ENCODE measurements around the gene ABCA1.

DNA sequence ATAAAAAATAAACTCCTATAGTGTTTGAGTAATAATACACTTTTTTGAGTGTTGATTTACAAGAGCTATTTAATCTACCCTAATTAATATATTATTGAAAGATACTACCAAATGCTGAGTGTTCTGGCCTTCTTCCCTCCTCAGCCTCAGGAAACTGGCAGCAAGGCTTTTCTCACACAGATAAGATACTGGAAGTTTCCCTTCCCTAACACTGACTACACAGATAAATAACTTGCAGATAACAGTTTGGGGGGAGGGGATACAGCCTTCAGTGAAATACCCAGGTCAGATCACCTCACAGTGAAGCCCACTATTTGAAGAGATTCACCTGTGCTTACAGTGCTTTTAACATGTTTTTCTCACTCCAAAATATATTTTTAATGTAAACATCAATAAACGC is 182.1 kb downstream of the ABCA1 start:
- TF ChIP-seq, protein P1, sequence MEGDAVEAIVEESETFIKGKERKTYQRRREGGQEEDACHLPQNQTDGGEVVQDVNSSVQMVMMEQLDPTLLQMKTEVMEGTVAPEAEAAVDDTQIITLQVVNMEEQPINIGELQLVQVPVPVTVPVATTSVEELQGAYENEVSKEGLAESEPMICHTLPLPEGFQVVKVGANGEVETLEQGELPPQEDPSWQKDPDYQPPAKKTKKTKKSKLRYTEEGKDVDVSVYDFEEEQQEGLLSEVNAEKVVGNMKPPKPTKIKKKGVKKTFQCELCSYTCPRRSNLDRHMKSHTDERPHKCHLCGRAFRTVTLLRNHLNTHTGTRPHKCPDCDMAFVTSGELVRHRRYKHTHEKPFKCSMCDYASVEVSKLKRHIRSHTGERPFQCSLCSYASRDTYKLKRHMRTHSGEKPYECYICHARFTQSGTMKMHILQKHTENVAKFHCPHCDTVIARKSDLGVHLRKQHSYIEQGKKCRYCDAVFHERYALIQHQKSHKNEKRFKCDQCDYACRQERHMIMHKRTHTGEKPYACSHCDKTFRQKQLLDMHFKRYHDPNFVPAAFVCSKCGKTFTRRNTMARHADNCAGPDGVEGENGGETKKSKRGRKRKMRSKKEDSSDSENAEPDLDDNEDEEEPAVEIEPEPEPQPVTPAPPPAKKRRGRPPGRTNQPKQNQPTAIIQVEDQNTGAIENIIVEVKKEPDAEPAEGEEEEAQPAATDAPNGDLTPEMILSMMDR (IDR thresholded peaks at IDR 0.05; ENCODE audit: low read depth, low read length) = no peak
- no peak for TF ChIP-seq EZH2phosphoT487 (IDR thresholded peaks at IDR 0.05; ENCODE audit: low read depth)

Measured in OCI-LY3 (cell line).